T1000 (cell line): ENCODE data around the gene RORC.

Source experiments
- DNase-seq: peaks from one replicate; lab custom pipeline; 2025; ENCODE audit warnings: mixed read lengths; lab: John Stamatoyannopoulos, UW

Gene RORC

GRCh38 chr1:151825751-151826660 lies 5.6 kb downstream of the RORC start:
- no peak for DNase-seq

- no peak for DNase-seq
Measured at GRCh38 chr1:151825204-151825603, 6.4 kb downstream of the RORC start.

- no peak for DNase-seq
Measured at GRCh38 chr1:151823175-151823574, 8.4 kb downstream of the RORC start.

GRCh38 chr1:151822404-151822803 lies 9.2 kb downstream of the RORC start:
- DNase-seq, result no peak

- DNase-seq, result no peak
Measured at GRCh38 chr1:151820940-151821339, 10.7 kb downstream of the RORC start.

- DNase-seq, result no peak
Measured at GRCh38 chr1:151819976-151820623, 11.5 kb downstream of the RORC start.

GRCh38 chr1:151819227-151819835 lies 12.3 kb downstream of the RORC start:
- no peak for DNase-seq

GRCh38 chr1:151817353-151817730 lies 14.3 kb downstream of the RORC start:
- DNase-seq, result no peak

GRCh38 chr1:151816548-151817352 lies 14.9 kb downstream of the RORC start:
- DNase-seq, result no peak

GRCh38 chr1:151815716-151816327 lies 15.8 kb downstream of the RORC start:
- no peak for DNase-seq

GRCh38 chr1:151814971-151815545 lies 16.5 kb downstream of the RORC start:
- no peak for DNase-seq

- DNase-seq, result no peak
Measured at GRCh38 chr1:151814426-151814825, 17.2 kb downstream of the RORC start.

GRCh38 chr1:151813271-151813977 lies 18.2 kb downstream of the RORC start:
- DNase-seq, result no peak

- DNase-seq, result no peak
Measured at GRCh38 chr1:151811181-151811580, 20.4 kb downstream of the RORC start.

GRCh38 chr1:151809985-151810556 lies 21.5 kb downstream of the RORC start:
- DNase-seq, result no peak

- no peak for DNase-seq
Measured at GRCh38 chr1:151809290-151809984, 22.2 kb downstream of the RORC start.

GRCh38 chr1:151807766-151808165 lies 23.8 kb downstream of the RORC start:
- DNase-seq, result no peak

- no peak for DNase-seq
Measured at GRCh38 chr1:151807131-151807530, 24.5 kb downstream of the RORC start.

- DNase-seq, result no peak
Measured at GRCh38 chr1:151806170-151806569, 25.4 kb downstream of the RORC start.
